ENCODE measurements around the gene JMJD6. TPM values are rescaled to one million over a fixed set of nuclear protein-coding genes. Genes with fewer than 3 reads are reported as not detected.
A peak's percentile ranks its signal among the peaks of the same experiment; 100 is the strongest.
"Not testable (repeated sequence)": the region's sequence is repeated elsewhere in the genome, so short reads cannot be mapped to it uniquely, and the experiment has no call there.

The JMJD6 gene
- 10 to 100 TPM; 20.6 to 24.3 (median 23.2) TPM for polyA plus RNA-seq (ENCODE audit: insufficient read length in 3 of 3)
- long read RNA-seq, donor 1, partial matches to known transcripts: 12 of 27 reads
- long read RNA-seq, donor 1, other reads (novel, unspliced or antisense): 13 of 27 reads
- long read RNA-seq, donor 2, partial matches to known transcripts: 7 of 31 reads
- long read RNA-seq, donor 2, other reads (novel, unspliced or antisense): 18 of 31 reads
- long read RNA-seq, donor 3, transcript JMJD6-202 (6 exons, 1,603 nt): major isoform, 7 of 97 reads
- long read RNA-seq, donor 3, partial matches to known transcripts: 37 of 97 reads
- long read RNA-seq, donor 3, other reads (novel, unspliced or antisense): 51 of 97 reads
- long read RNA-seq, donor 4, partial matches to known transcripts: 0 of 6 reads
- long read RNA-seq, donor 4, other reads (novel, unspliced or antisense): 0 of 6 reads
- long read RNA-seq, donor 5: 0 reads
- long read RNA-seq, donor 6, transcript JMJD6-202 (6 exons, 1,603 nt): major isoform, 5 of 7 reads
- long read RNA-seq, donor 6, partial matches to known transcripts: 0 of 7 reads
- long read RNA-seq, donor 6, other reads (novel, unspliced or antisense): 0 of 7 reads
- long read RNA-seq, donor 7, partial matches to known transcripts: 22 of 53 reads
- long read RNA-seq, donor 7, other reads (novel, unspliced or antisense): 27 of 53 reads
- long read RNA-seq, donor 8: 0 reads
- long read RNA-seq, donor 9, transcript JMJD6-202 (6 exons, 1,603 nt): major isoform, 6 of 14 reads
- long read RNA-seq, donor 9, partial matches to known transcripts: 5 of 14 reads
- long read RNA-seq, donor 9, other reads (novel, unspliced or antisense): 0 of 14 reads
- long read RNA-seq, donor 10, partial matches to known transcripts: 0 of 4 reads
- long read RNA-seq, donor 10, other reads (novel, unspliced or antisense): 0 of 4 reads
- long read RNA-seq, donor 11, partial matches to known transcripts: 14 of 26 reads
- long read RNA-seq, donor 11, other reads (novel, unspliced or antisense): 7 of 26 reads
- long read RNA-seq, donor 12, partial matches to known transcripts: 0 of 1 reads
- long read RNA-seq, donor 12, other reads (novel, unspliced or antisense): 0 of 1 reads
- long read RNA-seq, donor 13: 0 reads
- long read RNA-seq, donor 14, partial matches to known transcripts: 18 of 51 reads
- long read RNA-seq, donor 14, other reads (novel, unspliced or antisense): 31 of 51 reads
- long read RNA-seq, donor 15, partial matches to known transcripts: 5 of 9 reads
- long read RNA-seq, donor 15, other reads (novel, unspliced or antisense): 0 of 9 reads
- long read RNA-seq, donor 16, transcript JMJD6-202 (6 exons, 1,603 nt): major isoform, 13 of 45 reads
- long read RNA-seq, donor 16, partial matches to known transcripts: 22 of 45 reads
- long read RNA-seq, donor 16, other reads (novel, unspliced or antisense): 0 of 45 reads

DNA sequence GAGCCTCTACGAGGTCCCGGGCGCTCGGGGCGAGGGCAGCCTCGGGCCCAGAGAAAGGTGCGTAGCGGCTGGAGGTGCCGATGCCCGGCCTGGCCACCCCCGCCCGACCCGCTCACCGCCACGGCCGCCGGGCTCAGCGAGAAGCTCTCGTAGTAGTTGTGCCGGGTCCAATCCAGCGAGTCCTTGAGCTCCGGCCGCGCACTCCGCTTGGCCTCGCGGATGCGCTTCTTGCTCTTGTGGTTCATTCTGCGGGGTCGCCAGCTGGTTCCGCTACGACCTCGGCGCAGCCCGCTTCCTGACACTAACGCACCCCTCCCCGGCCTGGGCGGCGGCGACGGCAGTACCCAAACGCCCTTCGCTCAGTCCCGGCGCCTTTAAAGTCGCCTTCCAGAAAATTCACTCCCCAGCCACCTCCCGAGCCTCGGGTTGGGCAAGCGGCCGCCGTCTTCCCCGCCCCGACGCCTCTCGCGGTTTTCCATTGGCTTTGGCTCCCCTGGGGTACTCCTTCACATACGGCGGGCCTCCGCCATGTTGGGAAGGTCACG is at the start of gene JMJD6:
Gene JMJD6, minus strand, starts transcription at position 376 of the 545 bp plus-strand sequence. Its CDS starts 131 bp downstream, at position 245.
- peak in 10 of 11 donors; percentile 78 to 95 (median 91) for DNase-seq (ENCODE audit: extremely low read depth in 1 of 11, low read depth in 9 of 11, low spot score in 4 of 11)

DNA sequence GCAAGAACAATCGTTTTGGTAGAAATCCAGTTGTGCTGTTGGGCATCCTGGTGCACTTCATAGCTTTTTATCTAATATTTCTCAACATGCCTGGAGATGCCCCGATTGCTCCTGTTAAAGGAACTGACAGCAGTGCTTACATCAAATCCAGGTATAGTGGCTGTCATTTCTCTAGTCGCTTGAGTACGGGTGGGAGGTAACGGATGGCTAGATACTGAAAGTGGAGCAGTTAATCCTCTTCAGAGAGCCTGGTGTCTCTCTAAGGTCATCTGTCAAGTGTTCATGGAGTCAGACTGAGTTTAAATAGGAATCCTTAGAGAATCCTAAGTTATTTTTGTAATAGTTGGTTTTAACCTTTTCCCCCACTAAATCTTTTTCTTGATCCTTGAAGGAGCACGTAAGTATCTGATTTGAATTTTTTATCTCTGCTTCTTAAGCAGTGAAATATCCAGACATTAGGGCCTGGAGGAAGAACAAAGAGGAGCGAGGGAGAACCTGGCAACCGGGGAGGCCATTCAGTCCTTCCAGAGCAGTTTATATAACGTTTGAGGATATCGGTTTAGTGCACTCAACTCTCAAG is 48.7 kb upstream of the JMJD6 start:
- DNase-seq (ENCODE audit: extremely low read depth in 1 of 11, low read depth in 9 of 11, low spot score in 4 of 11): peak in 1 of 11 donors; percentile 19

DNA sequence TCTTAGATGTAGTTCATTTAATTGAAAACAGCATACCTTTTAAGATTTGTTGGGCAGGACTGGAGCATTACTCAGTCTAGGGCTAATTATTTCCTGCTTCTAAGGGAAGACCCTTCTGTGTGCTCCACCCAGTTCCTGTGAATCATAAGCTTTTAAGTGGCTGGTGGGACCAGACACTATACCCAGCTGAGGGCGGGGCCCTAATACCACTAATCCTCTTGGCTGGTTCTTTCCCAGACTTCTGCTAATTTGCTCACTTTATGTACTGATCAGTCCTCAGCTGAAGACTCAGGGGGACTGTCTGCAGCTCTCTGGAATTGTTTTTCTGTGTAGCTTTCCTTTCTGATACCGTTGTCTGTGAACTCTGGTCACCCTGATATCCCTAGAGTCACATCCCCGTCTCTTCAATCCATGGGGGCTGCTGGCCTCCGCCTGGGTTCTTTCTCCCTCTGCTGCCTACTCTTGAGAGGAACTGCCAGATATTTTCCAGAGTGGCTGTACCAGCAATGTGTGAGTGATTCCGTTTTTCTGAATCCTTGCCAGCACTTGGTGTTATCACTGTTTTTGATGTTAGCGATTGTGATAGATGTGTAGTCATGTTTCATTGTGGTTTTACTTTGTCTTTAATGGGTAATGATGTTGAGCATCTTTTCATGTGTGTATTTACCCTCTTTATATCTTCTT is 46.6 kb upstream of the JMJD6 start:
- no peak for DNase-seq (ENCODE audit: extremely low read depth in 1 of 11, low read depth in 9 of 11, low spot score in 4 of 11)

DNA sequence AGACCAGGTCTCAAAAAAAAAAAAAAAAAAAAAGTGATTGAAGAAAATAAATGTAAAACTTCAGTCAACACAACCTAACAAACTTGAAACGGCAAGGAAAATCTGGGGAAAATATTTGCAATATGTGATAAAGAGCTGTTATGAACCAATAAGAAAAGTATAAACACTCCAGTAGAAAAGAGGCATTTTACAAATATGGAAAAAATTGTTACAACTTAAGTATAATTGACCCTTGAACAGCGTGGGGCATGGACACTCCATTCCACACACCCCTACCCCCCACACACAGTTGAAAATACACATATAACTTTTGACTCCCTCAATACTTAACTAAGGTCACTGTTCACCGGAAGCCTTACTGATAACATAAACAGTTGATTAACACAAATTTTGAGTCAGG is 32.2 kb upstream of the JMJD6 start:
- no peak for DNase-seq (ENCODE audit: extremely low read depth in 1 of 11, low read depth in 9 of 11, low spot score in 4 of 11)

DNA sequence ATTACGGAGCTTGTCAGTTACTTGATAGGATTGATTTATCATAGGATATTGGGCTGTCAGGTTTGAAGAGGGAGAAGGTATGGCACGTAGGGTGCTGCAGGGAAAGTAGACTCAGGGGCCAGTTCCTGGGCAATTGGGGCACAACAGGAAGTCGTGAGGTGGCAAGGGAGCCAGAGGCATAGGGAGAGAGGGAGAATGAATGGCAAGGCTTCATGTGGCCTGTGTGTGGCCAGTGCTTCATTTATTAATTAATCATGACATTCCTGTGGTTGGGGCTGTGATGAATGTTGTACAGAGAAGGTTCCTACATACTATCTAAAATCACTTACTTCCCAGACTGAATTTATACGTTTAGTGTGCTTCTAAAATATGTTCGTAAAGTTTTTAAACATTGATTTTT is 30.9 kb upstream of the JMJD6 start:
- no peak for DNase-seq (ENCODE audit: extremely low read depth in 1 of 11, low read depth in 9 of 11, low spot score in 4 of 11)

DNA sequence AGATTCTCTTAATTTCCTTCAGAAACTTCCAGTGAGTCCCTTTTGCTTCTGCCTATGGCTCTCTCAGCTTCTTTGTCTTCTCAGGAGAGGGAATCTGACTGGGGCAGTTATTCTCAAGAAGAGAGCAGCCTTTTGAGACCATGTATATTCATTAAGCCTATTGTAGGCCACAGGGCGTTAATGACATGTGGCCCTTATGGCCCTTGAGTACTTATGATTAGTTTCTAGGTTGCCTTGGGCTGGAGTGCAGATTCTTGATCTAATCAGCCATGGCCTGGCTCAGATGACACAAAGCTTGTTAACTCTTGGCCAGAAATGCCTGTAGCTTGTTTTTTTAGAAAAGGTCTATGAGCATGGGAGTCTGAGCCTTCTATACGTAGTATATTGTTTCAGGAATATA is 28.9 kb upstream of the JMJD6 start:
- no peak for DNase-seq (ENCODE audit: extremely low read depth in 1 of 11, low read depth in 9 of 11, low spot score in 4 of 11)

DNA sequence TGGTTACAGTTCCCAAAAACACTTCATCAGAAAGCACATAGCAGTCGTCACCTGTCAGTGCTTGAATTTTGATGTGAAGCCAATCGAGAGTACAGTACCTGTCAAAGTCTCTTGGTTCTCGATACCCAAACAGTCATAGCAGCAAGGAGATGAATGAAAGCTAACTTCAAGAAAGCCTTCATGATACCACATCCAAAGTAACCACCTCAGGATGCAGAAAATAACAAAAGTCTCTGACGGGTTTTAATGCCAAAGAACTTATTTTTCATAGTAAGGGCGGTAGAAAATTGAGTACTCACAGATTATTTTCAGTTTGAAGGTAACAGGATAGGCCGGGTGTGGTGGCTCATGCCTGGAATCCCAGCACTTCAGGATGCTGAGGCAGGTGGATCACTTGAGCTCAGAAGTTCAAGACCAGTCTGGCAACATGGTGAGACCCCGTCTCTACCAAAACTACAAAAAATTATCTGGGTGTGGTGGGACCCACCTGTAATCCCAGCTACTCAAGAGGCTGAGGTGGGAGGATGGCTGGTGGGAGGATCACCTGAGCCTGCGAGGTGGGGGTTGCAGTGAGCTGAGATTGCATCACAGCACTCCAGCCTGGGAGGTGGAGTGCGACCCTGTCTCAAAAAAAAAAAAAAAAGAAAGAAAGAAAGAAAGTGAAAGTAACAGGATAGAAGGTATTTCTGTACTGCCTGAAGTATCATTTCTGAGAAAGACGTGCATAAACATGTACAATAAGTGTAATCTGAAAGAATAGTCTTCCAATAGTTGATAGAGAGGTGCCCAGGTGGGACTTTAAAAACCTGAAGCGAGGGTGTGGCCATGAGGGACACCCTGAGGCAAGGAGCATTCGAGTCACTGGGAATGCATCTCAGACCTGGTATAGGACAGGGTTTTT is 26.9 kb upstream of the JMJD6 start:
- DNase-seq (ENCODE audit: extremely low read depth in 1 of 11, low read depth in 9 of 11, low spot score in 4 of 11): no peak

DNA sequence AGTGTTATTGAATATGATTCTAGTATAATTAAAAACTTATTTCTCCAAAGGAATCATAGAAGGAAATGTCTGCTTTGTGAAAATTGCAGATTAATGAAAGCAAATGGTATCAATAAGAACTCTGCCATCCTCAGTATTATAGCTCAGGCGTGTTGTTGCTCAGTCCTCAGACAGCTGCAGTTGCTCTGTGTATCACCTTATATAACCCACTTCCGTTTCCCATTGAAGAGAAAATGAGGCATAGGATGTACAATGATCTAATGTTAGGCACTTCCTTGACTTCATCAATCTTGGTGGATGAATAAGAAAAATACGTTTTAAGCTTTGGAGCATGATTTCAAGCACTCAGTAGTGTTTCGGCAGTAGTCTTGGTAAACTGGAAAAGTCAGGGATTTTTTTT is 25.6 kb upstream of the JMJD6 start:
- no peak for DNase-seq (ENCODE audit: extremely low read depth in 1 of 11, low read depth in 9 of 11, low spot score in 4 of 11)

DNA sequence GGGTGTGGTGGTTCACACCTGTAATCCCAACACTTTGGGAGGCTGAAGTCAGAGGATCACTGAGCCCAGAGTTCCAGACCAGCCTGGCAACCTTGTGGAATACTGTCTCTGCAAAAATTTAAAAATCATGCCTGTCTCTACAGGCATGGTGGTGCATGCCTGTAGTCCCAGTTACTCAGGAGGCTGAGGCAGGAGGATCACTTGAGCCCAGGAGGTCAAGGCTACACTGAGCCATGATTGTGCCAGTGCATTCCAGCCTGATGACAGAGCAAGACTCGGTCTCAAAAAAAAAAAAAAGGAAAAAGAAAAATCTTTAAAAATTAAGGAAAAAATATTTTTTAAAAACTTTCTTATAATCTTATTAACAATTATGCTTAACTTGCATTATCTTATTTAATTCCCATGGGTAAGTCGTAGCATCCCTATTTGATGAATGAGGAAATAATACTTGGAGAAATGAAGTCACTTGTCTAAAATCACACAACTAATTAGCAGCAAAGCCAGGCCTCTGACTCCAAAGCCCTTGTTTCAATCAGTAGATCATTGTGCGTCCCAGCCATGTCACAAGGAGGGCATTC is 25.1 kb upstream of the JMJD6 start:
- DNase-seq (ENCODE audit: extremely low read depth in 1 of 11, low read depth in 9 of 11, low spot score in 4 of 11): no peak

DNA sequence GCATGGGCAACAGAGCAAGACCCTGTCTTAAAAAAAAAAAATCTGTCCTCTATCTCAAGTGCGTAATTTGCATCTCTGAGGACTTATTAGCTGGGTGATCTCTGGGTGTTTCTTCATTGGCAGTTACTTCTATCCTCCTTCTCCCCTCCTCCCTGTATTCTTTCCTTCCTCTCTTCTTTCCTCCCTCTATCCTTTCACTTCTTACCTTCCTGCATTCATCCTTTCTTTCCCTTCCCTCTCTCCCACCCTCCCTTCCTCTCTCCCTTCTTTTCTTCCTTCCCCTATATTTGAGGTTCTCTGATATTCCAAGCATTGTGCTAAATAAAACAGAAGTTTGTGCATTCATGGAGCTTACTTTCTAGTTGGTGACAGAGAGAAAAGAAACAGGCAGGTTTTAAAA is 22.3 kb upstream of the JMJD6 start:
- DNase-seq (ENCODE audit: extremely low read depth in 1 of 11, low read depth in 9 of 11, low spot score in 4 of 11): no peak

DNA sequence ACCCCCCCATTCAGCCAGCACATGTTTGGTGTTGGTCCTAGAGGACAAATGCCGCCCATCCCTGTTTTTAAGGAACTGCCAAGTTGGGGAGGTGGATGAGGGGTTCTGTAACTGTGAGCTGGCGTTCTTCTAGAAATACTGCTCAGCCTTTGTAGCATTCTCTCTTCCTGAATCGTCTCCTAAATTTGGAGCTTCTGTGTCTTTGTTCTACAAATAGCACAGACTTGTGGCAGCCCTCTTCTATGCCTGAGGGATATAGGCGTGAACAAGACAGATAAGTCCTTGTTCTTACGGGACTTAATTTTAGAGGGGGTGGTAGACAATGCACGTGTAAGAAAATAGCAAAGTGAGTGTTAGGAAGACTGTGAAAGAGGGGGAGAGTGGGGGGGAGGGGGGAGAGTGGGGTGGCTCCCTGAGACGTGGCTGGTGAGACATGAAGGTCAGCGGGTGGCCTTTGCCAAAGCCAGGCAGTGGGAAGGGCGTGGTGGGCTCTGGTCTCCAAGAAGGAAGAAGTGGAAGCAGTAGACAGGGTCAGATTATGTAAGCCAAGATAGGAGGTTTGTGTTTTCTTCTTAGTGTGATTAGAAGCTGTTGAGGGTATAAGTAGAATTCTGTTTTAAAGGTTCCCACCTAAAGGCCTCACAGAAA is 21.4 kb upstream of the JMJD6 start:
- DNase-seq (ENCODE audit: extremely low read depth in 1 of 11, low read depth in 9 of 11, low spot score in 4 of 11): no peak

DNA sequence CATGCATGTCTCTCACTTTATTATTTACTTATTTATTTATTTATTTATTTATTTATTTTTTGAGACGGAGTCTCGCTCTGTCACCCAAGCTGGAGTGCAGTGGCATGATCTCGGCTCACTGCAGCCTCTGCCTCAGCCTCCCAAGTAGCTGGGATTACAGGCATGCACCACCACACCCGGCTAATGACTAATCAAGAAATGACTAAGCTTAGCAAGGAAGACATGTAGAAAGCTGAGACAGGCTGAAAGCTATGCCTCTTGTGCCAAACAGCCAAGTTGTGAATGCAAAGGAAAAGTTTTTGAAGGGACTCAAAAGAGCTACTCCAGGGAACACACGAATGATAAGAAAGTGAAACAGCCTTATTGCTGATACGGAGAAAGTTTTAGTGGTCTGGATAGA is 19.4 kb upstream of the JMJD6 start:
- not testable (repeated sequence) for DNase-seq (ENCODE audit: extremely low read depth in 1 of 11, low read depth in 9 of 11, low spot score in 4 of 11)

DNA sequence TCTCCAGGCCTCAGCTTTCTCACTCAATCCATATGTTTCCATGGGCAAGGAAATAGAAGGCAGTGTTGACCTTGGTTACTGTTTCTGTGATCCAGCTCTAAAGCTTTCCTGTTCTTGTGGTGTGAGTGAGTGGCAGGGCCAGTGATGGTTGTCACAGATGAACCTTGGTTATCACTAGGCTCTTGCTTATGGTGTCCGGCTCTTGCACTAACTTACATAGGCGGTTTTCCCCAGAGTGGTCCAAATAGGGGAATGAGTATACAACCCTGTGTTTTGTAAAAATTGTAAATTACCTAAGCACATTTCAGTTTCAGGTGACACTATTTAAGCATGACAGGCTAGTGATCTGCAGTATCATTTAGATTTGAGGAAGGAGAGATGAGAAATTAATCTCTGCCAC is 18.3 kb upstream of the JMJD6 start:
- DNase-seq (ENCODE audit: extremely low read depth in 1 of 11, low read depth in 9 of 11, low spot score in 4 of 11): no peak

DNA sequence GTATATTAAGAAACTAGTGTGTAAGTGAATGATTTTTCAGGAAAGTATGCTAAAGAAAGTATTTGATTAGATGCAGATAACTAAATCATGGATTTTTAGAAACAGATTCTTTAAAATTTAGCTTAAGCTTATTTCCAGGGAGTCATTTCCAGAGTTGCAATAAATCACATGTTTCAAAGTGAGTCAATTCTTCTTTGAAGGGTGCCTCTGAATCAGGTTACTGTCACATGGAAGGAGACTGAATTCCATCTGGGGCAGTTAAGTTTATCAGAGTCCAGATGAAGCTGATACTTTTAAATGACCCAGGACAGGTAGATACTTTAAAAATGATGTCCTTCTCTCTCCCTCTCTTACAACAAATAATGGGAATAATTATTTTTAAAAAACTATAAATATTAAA is 16.6 kb upstream of the JMJD6 start:
- DNase-seq (ENCODE audit: extremely low read depth in 1 of 11, low read depth in 9 of 11, low spot score in 4 of 11): no peak

DNA sequence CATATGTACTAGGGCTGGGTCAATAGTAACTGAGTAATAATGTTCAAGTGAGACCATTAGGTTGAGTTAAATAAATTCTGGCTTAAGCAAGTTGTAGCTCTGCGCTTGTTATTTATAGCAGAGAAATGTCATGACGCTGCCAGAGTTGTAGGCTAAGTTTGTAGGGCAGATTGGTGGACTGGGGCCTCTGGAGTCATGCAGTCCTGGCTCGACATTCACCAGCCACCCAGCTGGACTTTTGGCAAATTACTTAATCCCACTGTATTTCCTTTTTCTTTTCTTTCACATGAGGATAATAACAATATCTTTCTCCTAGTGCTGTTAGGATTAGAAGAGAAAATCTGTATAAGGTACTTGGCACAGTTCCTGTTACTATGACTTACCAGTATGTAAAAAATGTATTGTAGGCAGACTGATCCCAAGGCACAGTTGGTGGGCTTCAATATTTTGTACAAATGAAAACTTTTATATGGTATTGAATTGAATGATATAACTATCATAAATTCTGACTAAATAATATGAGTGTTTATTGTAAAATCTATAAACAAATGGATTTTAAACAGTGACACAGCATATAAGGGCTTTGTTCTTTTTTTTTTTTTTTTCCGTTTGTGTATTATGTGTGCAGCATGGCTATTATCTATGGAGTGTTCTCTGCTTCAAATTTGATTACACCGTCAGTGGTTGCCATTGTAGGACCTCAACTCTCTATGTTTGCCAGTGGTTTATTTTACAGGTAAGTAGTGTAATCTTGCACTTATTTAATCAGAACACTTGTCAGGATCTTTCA is 14.1 kb upstream of the JMJD6 start:
- DNase-seq (ENCODE audit: extremely low read depth in 1 of 11, low read depth in 9 of 11, low spot score in 4 of 11): no peak
